ENCODE data around the gene RBBP8. TPM values are rescaled to one million over a fixed set of nuclear protein-coding genes. Genes with fewer than 3 reads are reported as not detected.

Gene RBBP8
- 39.6 and 39.8 TPM in 2 replicates for total RNA-seq (2013; cell fraction: nucleolus; rRNA removed)
- total RNA-seq (2014; rRNA removed) (53.8 and 83.5 TPM in 2 replicates), total RNA-seq (2014; rRNA removed; fragmentation: Illumina TruSeq; extraction: Trizol) (81.9 and 82.3 TPM in 2 replicates), total RNA-seq (2021) (65.0 and 66.6 TPM in 2 replicates), polyA plus RNA-seq (2011; rRNA removed) (70.8 and 108 TPM in 2 replicates), polyA plus RNA-seq (2014; fragmentation: Illumina TruSeq; extraction: Trizol) (72.9 and 95.4 TPM in 2 replicates), polyA plus RNA-seq (2014; fragmentation: Nextera tagmentation; extraction: Ambion mirVana) (10 to 100 TPM; 49.4 to 59.5 TPM), polyA plus RNA-seq (2014; rRNA removed) (32.7 and 46.2 TPM in 2 replicates), polyA plus RNA-seq (2016; fragmentation: Nextera tagmentation; extraction: Ambion mirVana) (10 to 100 TPM; 70.8 to 81.4 TPM), polyA minus RNA-seq (2011; rRNA and poly(A)+ RNA removed) (33.2 and 61.9 TPM in 2 replicates), Bru-seq, nascent RNA (percentile 72 among the genes with signal in this experiment), BruChase-seq, experiment 1, labeled RNA remaining after a 6-hour chase (percentile 71 among the genes with signal in this experiment), BruChase-seq, experiment 2, labeled RNA remaining after a 2-hour chase (percentile 69 among the genes with signal in this experiment)
- polyA plus RNA-seq (2011; ENCODE audit: low read depth): 31.7 TPM
- 26.0 and 30.7 TPM in 2 replicates for polyA plus RNA-seq (2011; cell fraction: cytosol; rRNA removed)
- polyA plus RNA-seq (2011; cell fraction: nucleus; rRNA removed): 19.7 and 22.3 TPM in 2 replicates
- 25.0 and 29.8 TPM in 2 replicates for polyA plus RNA-seq (2012)
- 26.9 and 37.1 TPM in 2 replicates for polyA minus RNA-seq (2011; cell fraction: cytosol; rRNA and poly(A)+ RNA removed)
- polyA minus RNA-seq (2011; cell fraction: nucleus; rRNA and poly(A)+ RNA removed): 11.8 and 20.9 TPM in 2 replicates
- long read RNA-seq, experiment 1, partial matches to known transcripts: 44 of 66 reads
- long read RNA-seq, experiment 1, other reads (novel, unspliced or antisense): 17 of 66 reads
- long read RNA-seq, experiment 2, partial matches to known transcripts: 58 of 70 reads
- long read RNA-seq, experiment 2, other reads (novel, unspliced or antisense): 7 of 70 reads

- no peak for FAIRE-seq
- intact Hi-C loops (cut with micrococcal nuclease; ENCODE audit: unreplicated experiment): loop anchor here (2.0 to 10.0 kb wide), 5 partner anchors 45 to 571 kb away; partner anchors contain the start of genes CABLES1 and RMC1
- TF ChIP-seq POLR2A (IDR thresholded peaks at IDR 0.05; ENCODE audit: low read depth, low read length) (peak; percentile 80), ELK1 (IDR thresholded peaks at IDR 0.05; ENCODE audit: low read depth, low read length) (no peak), POLR2AphosphoS2 (IDR thresholded peaks at IDR 0.05; ENCODE audit: low read depth, low read length) (peak; percentile 63), SPI1 (IDR thresholded peaks at IDR 0.05; ENCODE audit: borderline replicate concordance, insufficient read depth, low read depth, low read length) (peak; percentile 45; the same call in 1 of the 2 replicates), HDGF (IDR thresholded peaks at IDR 0.05) (no peak; the same call in 1 of the 2 replicates), YY1 (IDR thresholded peaks at IDR 0.05; ENCODE audit: low read depth, low read length) (0 out of 2 replicates have a peak, but pooled peaks have one; percentile 6), SMAD1 (IDR thresholded peaks at IDR 0.05; ENCODE audit: low read depth, partially characterized antibody) (no peak), BHLHE40 (IDR thresholded peaks at IDR 0.05; ENCODE audit: borderline replicate concordance in 1 of 2, low read depth in 2 of 2, low read length in 1 of 2) (peak; percentile 61 to 68; a peak in 3 of 4 replicates), SREBF1 (IDR thresholded peaks at IDR 0.05; ENCODE audit: low read length) (peak; percentile 15; the same call in 1 of the 2 replicates), SMAD5 (IDR thresholded peaks at IDR 0.05; ENCODE audit: low read depth) (peak; percentile 39), IKZF2 (IDR thresholded peaks at IDR 0.05) (0 out of 4 replicates have a peak, but pooled peaks of 1 of the 2 experiments have one; percentile 21), CREM (IDR thresholded peaks at IDR 0.05; ENCODE audit: low read depth) (peak; percentile 88), TBL1XR1 (IDR thresholded peaks at IDR 0.05; ENCODE audit: low read depth, low read length) (peak; percentile 21; the same call in 1 of the 2 replicates), CHD2 (IDR thresholded peaks at IDR 0.05; ENCODE audit: borderline replicate concordance, low read depth, low read length) (peak; percentile 75), LARP7 (IDR thresholded peaks at IDR 0.05) (0 out of 2 replicates have a peak, but pooled peaks have one; percentile 40), KLF5 (IDR thresholded peaks at IDR 0.05; ENCODE audit: partially characterized antibody) (peak; percentile 22), POLR2AphosphoS5 (IDR thresholded peaks at IDR 0.05; ENCODE audit: low read length) (peak; percentile 72), RFX5 (IDR thresholded peaks at IDR 0.05; ENCODE audit: low read depth, low read length) (0 out of 2 replicates have a peak, but pooled peaks have one; percentile 35)
Observed at GRCh38 chr18:22933206-22933965, at the start of gene RBBP8. Gene RBBP8, plus strand, starts transcription at chr18:22933328. Its CDS starts 3,524 bp downstream, at chr18:22936852.

More at GRCh38 chr18:22933206-22933965, at the start of gene RBBP8:
- H3K4me2 ChIP-seq (ENCODE audit: control insufficient read depth, insufficient read depth): peak within 1 kb of the TSS; percentile 93
- H3K9me3 ChIP-seq (replicated peaks; ENCODE audit: control insufficient read depth, insufficient read depth, low read length): no peaks in the 10 kb centered on the region
- H4K20me1 ChIP-seq (ENCODE audit: control insufficient read depth, insufficient read depth): no peaks in the 10 kb centered on the region
- ChIA-PET CTCF (interaction anchor here (0.6 to 6.3 kb wide), 13 partner anchors 8 to 425 kb away, joined by 3 to 103 read pairs (median 3); no protein-coding TSS in a partner anchor), SMC1A (ENCODE audit: uncharacterized antibody, unreplicated experiment) (interaction anchor here (0.6 to 6.3 kb wide), 8 partner anchors 8 to 528 kb away, joined by 3 to 74 read pairs (median 3); no protein-coding TSS in a partner anchor), RAD21 (ENCODE audit: unreplicated experiment) (interaction anchor here (0.7 to 1.6 kb wide), 10 partner anchors 8 to 478 kb away, joined by 3 to 14 read pairs (median 3); no protein-coding TSS in a partner anchor), POLR2A (interaction anchor here (0.6 to 1.5 kb wide), 6 partner anchors 9 to 1102 kb away, joined by 3 to 11 read pairs (median 4); no protein-coding TSS in a partner anchor)
- peak within 1 kb of the TSS; percentile 86 for H3K4me3 ChIP-seq
- H3K4me1 ChIP-seq (ENCODE audit: control insufficient read depth, insufficient read depth, low read length): peaks cover 6% of the 10 kb centered on the region
- no peaks in the 10 kb centered on the region for H3K27me3 ChIP-seq (replicated peaks in 1 of 2; ENCODE audit: control insufficient read depth in 2 of 2, insufficient read depth in 2 of 2, low read length in 1 of 2)
- WGBS (ENCODE audit: insufficient coverage, insufficient replicate concordance, low lambda C conversion rate, missing lambda C conversion rate): under 1% methylated on average over 64 of the region's 82 CpGs
- peak within 1 kb of the TSS; percentile 97 for H3K9ac ChIP-seq (ENCODE audit: control insufficient read depth, insufficient read depth, low read length)
- H3K27ac ChIP-seq (ENCODE audit: control insufficient read depth, insufficient read depth): peak within 1 kb of the TSS; percentile 92
- peaks cover 0 to 3% of the 10 kb centered on the region in 2 experiments; a peak in 1 of 4 replicates for H3K36me3 ChIP-seq (ENCODE audit: control insufficient read depth in 2 of 2, insufficient read depth in 2 of 2, low read length in 1 of 2)
- H2AFZ ChIP-seq (ENCODE audit: control insufficient read depth, low read depth, low read length): peak within 1 kb of the TSS; percentile 98
- DNase-seq (ENCODE audit: low read depth, low spot score) (peak; percentile 36), ATAC-seq (peak; percentile 85)
- in situ Hi-C loops (cut with MboI): loop anchor here (25.0 kb wide), 1 partner anchor 1821 kb away; the partner anchor contains the start of gene ROCK1
- peaks cover 28% of the 10 kb centered on the region for H3K79me2 ChIP-seq (ENCODE audit: control insufficient read depth, insufficient read depth, low read length)
- BruUV-seq (replicated peaks): no TSS peak
